Measurements from ENCODE around the gene PRIM2.
"Not testable (repeated sequence)": the region's sequence is repeated elsewhere in the genome, so short reads cannot be mapped to it uniquely, and the experiment has no call there.

Gene PRIM2

GRCh38 chr6:57449496-57450066, 132.2 kb downstream of the PRIM2 start:
- DNase-seq: not testable (repeated sequence)

GRCh38 chr6:57459781-57460180, 142.4 kb downstream of the PRIM2 start:
- not testable (repeated sequence) for DNase-seq

- DNase-seq: not testable (repeated sequence)
Observed at GRCh38 chr6:57461022-57461421, 143.6 kb downstream of the PRIM2 start.

- not testable (repeated sequence) for DNase-seq
Observed at GRCh38 chr6:57463809-57464208, 146.4 kb downstream of the PRIM2 start.

GRCh38 chr6:57465968-57466367, 148.5 kb downstream of the PRIM2 start:
- not testable (repeated sequence) for DNase-seq

- DNase-seq: no peak
Observed at GRCh38 chr6:57469072-57469471, 151.6 kb downstream of the PRIM2 start.

- DNase-seq: not testable (repeated sequence)
Observed at GRCh38 chr6:57470148-57470547, 152.7 kb downstream of the PRIM2 start.

GRCh38 chr6:57471314-57471864, 154.0 kb downstream of the PRIM2 start:
- not testable (repeated sequence) for DNase-seq

GRCh38 chr6:57472861-57473362, 155.5 kb downstream of the PRIM2 start:
- DNase-seq: not testable (repeated sequence)

- DNase-seq: not testable (repeated sequence)
Observed at GRCh38 chr6:57474862-57475475, 157.5 kb downstream of the PRIM2 start.

GRCh38 chr6:57475656-57476055, 158.2 kb downstream of the PRIM2 start:
- DNase-seq: not testable (repeated sequence)

GRCh38 chr6:57480194-57480593, 162.8 kb downstream of the PRIM2 start:
- DNase-seq: not testable (repeated sequence)

GRCh38 chr6:57481121-57481520, 163.7 kb downstream of the PRIM2 start:
- DNase-seq: not testable (repeated sequence)

GRCh38 chr6:57482471-57482870, 165.0 kb downstream of the PRIM2 start:
- not testable (repeated sequence) for DNase-seq

GRCh38 chr6:57486494-57487081, 169.2 kb downstream of the PRIM2 start:
- not testable (repeated sequence) for DNase-seq

GRCh38 chr6:57488551-57488950, 171.1 kb downstream of the PRIM2 start:
- not testable (repeated sequence) for DNase-seq

- DNase-seq: not testable (repeated sequence)
Observed at GRCh38 chr6:57489887-57490286, 172.5 kb downstream of the PRIM2 start.

- not testable (repeated sequence) for DNase-seq
Observed at GRCh38 chr6:57491795-57492194, 174.4 kb downstream of the PRIM2 start.

- DNase-seq: not testable (repeated sequence)
Observed at GRCh38 chr6:57496251-57496650, 178.8 kb downstream of the PRIM2 start.

- not testable (repeated sequence) for DNase-seq
Observed at GRCh38 chr6:57500368-57501021, 183.1 kb downstream of the PRIM2 start.

GRCh38 chr6:57502387-57502786, 185.0 kb downstream of the PRIM2 start:
- DNase-seq: not testable (repeated sequence)

- DNase-seq: not testable (repeated sequence)
Observed at GRCh38 chr6:57505251-57505650, 187.8 kb downstream of the PRIM2 start.

- not testable (repeated sequence) for DNase-seq
Observed at GRCh38 chr6:57510390-57510789, 193.0 kb downstream of the PRIM2 start.

Measured in stimulated activated CD4-positive, alpha-beta T cell treated with anti-CD3 and anti-CD28 coated beads, Interleukin-15, amount 100 ng/mL, for 24 hours (primary cell).